ENCODE measurements around the gene BCL6. TPM values are rescaled to one million over a fixed set of nuclear protein-coding genes. Genes with fewer than 3 reads are reported as not detected.

Gene BCL6
- polyA plus RNA-seq, 3 donors: 33.2 to 349 (median 34.9) TPM

DNA sequence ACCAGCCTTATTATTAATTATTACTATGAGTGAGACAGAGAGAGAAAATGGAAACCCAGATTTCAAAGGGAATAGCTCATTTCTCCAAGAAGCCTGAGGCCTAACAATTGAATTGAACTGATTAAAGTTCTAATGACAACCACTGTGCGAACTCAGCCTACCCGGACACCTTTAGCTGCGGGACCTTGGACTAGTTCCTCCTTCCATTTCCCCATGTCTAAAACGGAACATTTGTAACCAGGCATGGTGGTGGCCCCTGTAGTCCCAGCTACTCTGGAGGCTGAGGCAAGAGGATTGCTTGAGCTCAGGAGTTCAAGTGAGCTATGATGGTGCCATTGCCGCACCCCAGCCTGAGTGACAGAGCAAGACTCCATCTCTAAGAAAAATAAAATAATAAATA, 26.5 kb downstream of the BCL6 start:
- Mint-ChIP-seq H3K27me3 (ENCODE audit: low read depth in 3 of 3) (no peaks in the 10 kb centered on the region), H3K9me3 (no peaks in the 10 kb centered on the region), H3K27ac (no peak overlapping the region), H3K4me3 (no peak overlapping the region), H3K4me1 (peaks cover 7% of the 10 kb centered on the region), H3K36me3 (peaks cover 34 to 38% of the 10 kb centered on the region in 2 donors)
- TF ChIP-seq, protein P1, sequence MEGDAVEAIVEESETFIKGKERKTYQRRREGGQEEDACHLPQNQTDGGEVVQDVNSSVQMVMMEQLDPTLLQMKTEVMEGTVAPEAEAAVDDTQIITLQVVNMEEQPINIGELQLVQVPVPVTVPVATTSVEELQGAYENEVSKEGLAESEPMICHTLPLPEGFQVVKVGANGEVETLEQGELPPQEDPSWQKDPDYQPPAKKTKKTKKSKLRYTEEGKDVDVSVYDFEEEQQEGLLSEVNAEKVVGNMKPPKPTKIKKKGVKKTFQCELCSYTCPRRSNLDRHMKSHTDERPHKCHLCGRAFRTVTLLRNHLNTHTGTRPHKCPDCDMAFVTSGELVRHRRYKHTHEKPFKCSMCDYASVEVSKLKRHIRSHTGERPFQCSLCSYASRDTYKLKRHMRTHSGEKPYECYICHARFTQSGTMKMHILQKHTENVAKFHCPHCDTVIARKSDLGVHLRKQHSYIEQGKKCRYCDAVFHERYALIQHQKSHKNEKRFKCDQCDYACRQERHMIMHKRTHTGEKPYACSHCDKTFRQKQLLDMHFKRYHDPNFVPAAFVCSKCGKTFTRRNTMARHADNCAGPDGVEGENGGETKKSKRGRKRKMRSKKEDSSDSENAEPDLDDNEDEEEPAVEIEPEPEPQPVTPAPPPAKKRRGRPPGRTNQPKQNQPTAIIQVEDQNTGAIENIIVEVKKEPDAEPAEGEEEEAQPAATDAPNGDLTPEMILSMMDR (IDR thresholded peaks at IDR 0.05): no peak
- H2AFZ ChIP-seq (ENCODE audit: insufficient read depth, low read depth, low read length, poor library complexity, severe bottlenecking): no peak overlapping the region
- WGBS (ENCODE audit: insufficient coverage): 63% methylated on average over 3 of the region's 5 CpGs
- no peak overlapping the region for H3K9ac ChIP-seq (ENCODE audit: insufficient read depth, low read length, poor library complexity, severe bottlenecking)
- peaks cover 31 to 37% of the 10 kb centered on the region in 2 donors for H3K36me3 ChIP-seq (replicated peaks in 1 of 2; ENCODE audit: control insufficient read depth in 1 of 2, insufficient read depth in 2 of 2, low read length in 2 of 2)
- no peaks in the 10 kb centered on the region for H3K4me1 ChIP-seq (ENCODE audit: control insufficient read depth in 1 of 2, insufficient read depth in 2 of 2, low read length in 2 of 2)
- H3K4me2 ChIP-seq (replicated peaks; ENCODE audit: extremely low read depth, low read length, poor library complexity, severe bottlenecking): no peak overlapping the region
- no peaks in the 10 kb centered on the region for H3K79me2 ChIP-seq (ENCODE audit: insufficient read depth, low read length)
- DNase-seq: peak in 1 of 3 donors; percentile 21
- peaks cover 38% of the 10 kb centered on the region for H4K20me1 ChIP-seq (ENCODE audit: insufficient read depth, low read length)
- no peak overlapping the region for H3K4me3 ChIP-seq (replicated peaks in 1 of 3; ENCODE audit: low read depth in 2 of 3, low read length in 3 of 3)
- H3K27me3 ChIP-seq (ENCODE audit: control insufficient read depth in 2 of 2, insufficient read depth in 2 of 2, low read length in 2 of 2): no peaks in the 10 kb centered on the region
- no peaks in the 10 kb centered on the region for H3K9me3 ChIP-seq (replicated peaks in 1 of 2; ENCODE audit: control insufficient read depth in 1 of 2, insufficient read depth in 1 of 2, low read length in 2 of 2)
- H3K27ac ChIP-seq (ENCODE audit: low read depth in 1 of 2, low read length in 2 of 2): no peak overlapping the region
- intact Hi-C loops (cut with micrococcal nuclease): loop anchor here (5.0 to 10.0 kb wide), 2 partner anchors 402 to 404 kb away; no protein-coding TSS in a partner anchor

DNA sequence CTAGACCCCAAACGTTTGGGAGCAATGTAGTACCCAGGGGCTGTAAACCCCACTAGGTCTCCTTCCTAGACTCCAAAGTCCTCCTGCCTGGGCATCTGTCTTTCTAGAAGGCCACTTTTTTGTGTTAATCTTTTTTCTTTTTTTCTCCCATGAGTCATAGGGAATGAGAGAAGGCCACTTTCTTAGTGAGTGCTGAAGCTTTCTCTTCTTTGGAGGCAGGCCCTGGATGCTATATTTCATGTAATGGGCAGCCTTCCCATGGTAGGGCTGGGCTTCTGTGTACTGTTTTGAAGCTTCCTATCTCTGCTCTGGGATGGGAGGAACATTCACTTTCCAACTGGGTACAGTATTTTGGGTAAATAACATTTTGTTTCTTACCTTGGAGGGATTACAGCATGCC, 27.7 kb downstream of the BCL6 start:
- H3K4me2 ChIP-seq (replicated peaks; ENCODE audit: extremely low read depth, low read length, poor library complexity, severe bottlenecking): no peak overlapping the region
- H2AFZ ChIP-seq (ENCODE audit: insufficient read depth, low read depth, low read length, poor library complexity, severe bottlenecking): no peak overlapping the region
- 100% methylated on average over 1 of the region's 1 CpG for WGBS (ENCODE audit: insufficient coverage)
- H3K9me3 ChIP-seq (replicated peaks in 1 of 2; ENCODE audit: control insufficient read depth in 1 of 2, insufficient read depth in 1 of 2, low read length in 2 of 2): no peaks in the 10 kb centered on the region
- H3K9ac ChIP-seq (ENCODE audit: insufficient read depth, low read length, poor library complexity, severe bottlenecking): no peak overlapping the region
- no peak for DNase-seq
- H3K36me3 ChIP-seq (replicated peaks in 1 of 2; ENCODE audit: control insufficient read depth in 1 of 2, insufficient read depth in 2 of 2, low read length in 2 of 2): peaks cover 19 to 25% of the 10 kb centered on the region in 2 donors
- H4K20me1 ChIP-seq (ENCODE audit: insufficient read depth, low read length): peaks cover 25% of the 10 kb centered on the region
- Mint-ChIP-seq H3K9me3 (no peaks in the 10 kb centered on the region), H3K36me3 (peaks cover 22 to 26% of the 10 kb centered on the region in 2 donors), H3K27me3 (ENCODE audit: low read depth in 3 of 3) (no peaks in the 10 kb centered on the region), H3K4me3 (no peak overlapping the region), H3K27ac (no peak overlapping the region), H3K4me1 (peaks cover 7% of the 10 kb centered on the region)
- H3K27ac ChIP-seq (ENCODE audit: low read depth in 1 of 2, low read length in 2 of 2): no peak overlapping the region
- no peak overlapping the region for H3K4me3 ChIP-seq (replicated peaks in 1 of 3; ENCODE audit: low read depth in 2 of 3, low read length in 3 of 3)
- H3K4me1 ChIP-seq (ENCODE audit: control insufficient read depth in 1 of 2, insufficient read depth in 2 of 2, low read length in 2 of 2): no peaks in the 10 kb centered on the region
- no peaks in the 10 kb centered on the region for H3K79me2 ChIP-seq (ENCODE audit: insufficient read depth, low read length)
- no peaks in the 10 kb centered on the region for H3K27me3 ChIP-seq (ENCODE audit: control insufficient read depth in 2 of 2, insufficient read depth in 2 of 2, low read length in 2 of 2)
- intact Hi-C loops (cut with micrococcal nuclease): loop anchor here (5.0 to 10.0 kb wide), 2 partner anchors 400 to 403 kb away; no protein-coding TSS in a partner anchor
- TF ChIP-seq, protein P1 (IDR thresholded peaks at IDR 0.05): no peak

All from CD14-positive monocyte (primary cell).